T-helper 2 cell treated with Interferon-gamma antibody and Interleukin-4, amounts not matched to agents 100 ng/mL and 5 ng/mL, for 36 hours (primary cell): ENCODE results near the gene MPP4. TPM values are rescaled to one million over a fixed set of nuclear protein-coding genes. Genes with fewer than 3 reads are reported as not detected.
"Not testable (repeated sequence)": the region's sequence is repeated elsewhere in the genome, so short reads cannot be mapped to it uniquely, and the experiment has no call there.

Source experiments
- intact Hi-C: fragments of 100-400 bp; cut with micrococcal nuclease; formaldehyde crosslinking; loops from one replicate; pipeline ENCODE4 v1.15.1; 2023
- total RNA-seq: library from RNA; stranded (reverse); gene quantifications from 2 replicates; pipeline ENCODE4 v1.2.3, GENCODE V29; 2022

MPP4 gene
- total RNA-seq, 1 donor from 2014 or later: not detected

DNA sequence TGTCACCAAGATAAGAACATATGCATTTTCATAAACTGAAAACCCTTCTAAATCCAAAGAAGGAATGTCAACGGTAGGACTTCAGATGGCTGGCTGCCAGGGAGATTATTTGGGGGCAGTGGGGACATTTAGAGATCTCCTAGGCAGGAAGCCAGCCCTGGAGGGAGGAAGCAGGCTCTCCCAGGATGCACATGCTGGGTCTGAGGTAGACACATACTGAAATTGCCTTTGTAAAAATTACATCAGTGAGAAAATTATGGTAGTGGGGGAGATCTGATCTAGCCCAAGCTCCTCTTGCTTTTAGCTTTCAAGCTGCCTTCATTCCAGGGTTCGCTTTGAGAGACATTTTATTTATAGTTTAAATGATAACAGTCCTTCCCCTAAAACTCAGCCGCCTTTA lies 24.1 kb downstream of the MPP4 start:
- intact Hi-C loops: no loop called here

- intact Hi-C loops: no loop called here
These were observed 24.9 kb downstream of the MPP4 start for GRCh38 chr2:201673546-201673945.

DNA sequence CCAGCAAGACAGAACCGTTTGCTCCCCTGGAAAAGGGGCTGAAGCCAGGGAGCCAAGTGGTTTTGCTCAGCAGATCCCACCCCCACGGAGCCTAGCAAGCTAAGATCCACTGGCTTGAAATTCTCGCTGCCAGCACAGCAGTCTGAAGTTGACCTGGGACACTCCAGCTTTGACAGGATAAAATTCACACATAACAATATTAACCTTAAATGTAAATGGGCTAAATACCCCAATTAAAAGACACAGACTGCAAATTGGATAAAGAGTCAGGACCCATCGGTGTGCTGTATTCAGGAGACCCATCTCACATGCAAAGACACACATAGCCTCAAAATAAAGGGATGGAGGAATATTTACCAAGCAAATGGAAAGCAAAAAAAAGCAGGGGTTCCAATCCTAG lies 27.2 kb downstream of the MPP4 start:
- intact Hi-C loops: not testable (repeated sequence)

GRCh38 chr2:201669865-201670264 lies 28.6 kb downstream of the MPP4 start:
- intact Hi-C loops: no loop called here

- intact Hi-C loops: no loop called here
These were observed 30.0 kb downstream of the MPP4 start for GRCh38 chr2:201668402-201668910.

- intact Hi-C loops: no loop called here
These were observed 34.1 kb downstream of the MPP4 start for GRCh38 chr2:201664334-201664733.

DNA sequence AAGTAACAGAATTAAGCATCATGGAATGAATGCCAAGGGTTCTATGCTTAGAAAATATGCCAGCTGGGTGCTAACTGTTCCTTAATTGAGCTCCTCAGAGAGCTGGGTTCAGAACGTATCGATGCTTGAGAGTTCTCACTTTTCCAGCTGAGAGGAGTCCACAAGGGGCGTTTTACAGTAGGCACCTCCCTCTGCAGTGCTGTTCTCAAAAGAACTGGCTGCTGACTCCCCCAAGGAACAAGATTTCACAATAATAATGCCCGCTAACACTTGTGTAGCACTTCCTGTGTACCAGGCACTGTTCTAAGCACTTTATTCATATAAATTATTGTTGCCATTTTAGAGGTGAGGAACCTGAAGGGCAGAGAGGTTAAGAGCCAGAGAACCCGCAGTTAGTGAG lies 37.1 kb downstream of the MPP4 start:
- intact Hi-C loops: no loop called here

DNA sequence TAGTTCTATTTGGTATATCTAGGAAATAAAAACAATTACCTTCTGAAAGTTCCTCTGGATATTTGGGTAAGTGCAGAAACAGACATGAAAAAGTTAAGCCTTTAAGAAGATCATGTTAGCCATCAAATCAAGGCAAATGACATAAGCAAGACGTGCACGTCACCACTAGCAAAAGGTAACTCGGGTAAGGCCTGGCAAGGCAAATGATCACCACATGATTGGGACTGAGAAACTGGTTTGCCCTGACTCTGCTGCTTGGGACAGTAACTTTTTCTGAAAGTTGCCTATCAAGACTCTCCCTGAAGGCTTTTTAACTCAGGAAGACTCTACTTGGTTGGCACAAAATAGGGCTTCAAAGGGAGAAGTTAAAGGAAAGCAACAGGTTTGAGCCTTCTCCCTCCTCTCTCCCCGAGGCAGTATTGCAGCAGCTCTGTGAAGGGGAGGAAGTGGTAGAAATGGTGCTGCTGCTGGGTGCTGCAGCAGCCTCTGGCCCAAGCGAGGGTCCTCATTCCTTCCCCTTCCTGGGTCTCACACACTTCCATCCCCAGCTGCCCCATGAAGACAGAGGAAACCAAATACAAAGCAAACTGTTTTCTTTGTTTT lies 38.0 kb downstream of the MPP4 start:
- intact Hi-C loops: no loop called here

- intact Hi-C loops: no loop called here
These were observed 41.7 kb downstream of the MPP4 start for GRCh38 chr2:201656740-201657139.

- intact Hi-C loops: no loop called here
These were observed 42.3 kb downstream of the MPP4 start for GRCh38 chr2:201656102-201656501.

GRCh38 chr2:201654616-201655384 lies 43.6 kb downstream of the MPP4 start:
- intact Hi-C loops: no loop called here

- intact Hi-C loops: no loop called here
These were observed 45.2 kb downstream of the MPP4 start for GRCh38 chr2:201653221-201653620.

DNA sequence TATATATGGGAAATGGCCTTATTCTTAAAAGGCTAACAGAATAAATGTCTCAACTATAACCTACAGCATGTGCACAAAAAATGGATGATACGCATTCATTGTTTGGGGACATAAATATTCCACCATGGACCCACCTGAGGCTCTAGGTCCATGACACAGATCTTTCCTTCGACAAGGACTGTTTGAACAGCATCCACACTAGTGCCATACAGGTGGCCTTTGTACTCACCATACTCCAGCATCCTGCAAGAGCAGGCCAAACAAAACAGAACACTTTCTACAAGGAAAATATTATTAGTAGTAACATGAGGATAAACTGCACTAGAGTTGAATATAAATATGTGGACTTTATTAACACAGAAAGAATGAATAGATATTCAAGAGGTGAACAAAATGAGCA lies 49.0 kb downstream of the MPP4 start:
- intact Hi-C loops: loop anchor here (10.0 kb wide), 1 partner anchor 1735 kb away; the partner anchor contains the start of gene C2orf69

GRCh38 chr2:201647431-201647830 lies 51.0 kb downstream of the MPP4 start:
- intact Hi-C loops: loop anchor here (10.0 kb wide), 1 partner anchor 1733 kb away; the partner anchor contains the start of gene C2orf69

DNA sequence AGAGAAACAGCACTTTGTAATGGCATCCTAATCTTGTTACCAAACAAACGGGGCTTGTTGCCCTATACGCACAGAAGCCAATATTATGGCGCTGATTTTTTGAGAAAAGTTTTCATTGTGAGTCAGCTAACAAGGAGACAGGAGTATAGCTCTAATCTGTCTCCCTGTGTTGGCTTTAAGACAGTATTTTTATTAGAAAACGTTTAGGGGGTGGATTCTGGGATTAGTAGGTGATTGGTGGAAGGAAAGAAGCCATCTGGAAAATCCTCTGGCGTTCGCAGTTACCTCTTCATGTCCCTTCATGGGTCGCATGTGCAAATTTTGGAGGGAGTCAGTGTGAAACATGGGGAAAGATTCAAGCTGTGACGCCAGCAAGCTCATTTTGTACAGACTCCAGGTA lies 54.4 kb downstream of the MPP4 start:
- intact Hi-C loops: loop anchor here (2.0 to 10.0 kb wide), 3 partner anchors 389 to 1729 kb away; partner anchors contain the start of genes C2orf69, CARF, FZD7 and WDR12

DNA sequence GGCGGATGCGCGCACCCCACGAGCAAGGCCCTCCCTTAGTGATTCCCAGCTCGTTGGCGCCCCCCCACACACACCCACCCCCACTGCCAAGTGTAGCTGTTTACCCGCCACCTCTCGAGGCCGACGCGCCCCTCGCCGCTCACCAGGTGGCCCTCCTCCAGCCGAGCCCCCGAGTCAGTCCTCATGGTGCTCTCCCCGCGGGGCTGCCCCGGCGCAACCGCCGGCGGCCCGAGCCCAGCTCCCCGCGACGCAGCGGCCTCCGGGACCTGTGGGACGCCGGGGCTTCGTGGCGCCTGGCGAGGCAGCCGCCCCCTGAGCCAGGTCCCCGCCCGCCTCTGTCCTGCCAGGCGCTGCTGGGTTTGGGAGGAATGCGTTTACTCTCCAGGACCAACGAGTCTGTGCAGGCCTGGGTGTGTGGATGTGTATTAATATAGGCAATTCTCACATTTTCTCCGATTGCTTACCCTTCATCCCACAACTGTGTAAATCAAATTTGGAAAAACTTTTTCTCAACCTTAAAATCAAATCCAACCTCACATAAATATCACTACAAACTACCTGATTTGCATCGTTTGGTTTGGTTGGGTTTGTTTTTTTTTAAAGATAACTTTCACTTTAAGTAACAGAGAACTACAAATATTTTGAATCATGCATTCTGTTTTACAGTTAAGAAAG lies 55.1 kb downstream of the MPP4 start, which contains the start of gene TMEM237:
TMEM237 (minus strand) TSS at position 288 of the 675 bp plus-strand sequence; CDS start at position 185, 103 bp downstream.
- intact Hi-C loops: loop anchor here (5.0 to 10.0 kb wide), 2 partner anchors 1269 to 1729 kb away; partner anchors contain the start of genes C2orf69, CARF and WDR12

DNA sequence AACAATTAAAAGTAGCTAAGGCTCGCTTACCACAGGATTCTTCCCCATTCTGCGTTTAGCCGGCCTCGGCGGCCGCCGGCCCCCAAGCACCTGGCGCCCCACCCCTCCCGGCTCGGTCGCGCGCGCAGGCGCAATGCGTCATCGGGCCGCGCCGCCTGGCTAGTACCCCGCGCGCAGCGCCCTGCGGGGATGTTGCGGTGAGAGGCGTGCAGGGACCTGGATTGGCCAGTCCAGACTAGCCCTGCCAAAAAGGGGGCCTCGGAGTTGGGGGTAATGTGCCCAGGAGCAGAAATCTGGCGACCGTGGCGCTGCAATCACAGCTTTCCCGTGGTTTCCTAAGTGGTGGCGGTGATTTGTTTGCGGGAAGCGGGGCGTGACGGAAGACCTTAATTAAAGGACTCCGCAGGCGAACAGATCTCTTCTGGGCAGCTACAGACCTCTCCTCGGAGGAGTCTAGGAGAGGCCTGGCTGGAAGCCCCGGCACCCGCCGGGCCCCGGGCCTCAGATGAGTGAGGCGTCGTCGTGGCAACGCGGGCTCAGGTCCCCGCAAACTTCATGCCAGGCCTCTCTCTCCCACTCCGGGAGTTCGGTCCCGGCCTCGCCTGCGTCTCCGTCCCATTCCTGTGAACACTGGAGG lies 55.7 kb downstream of the MPP4 start:
- intact Hi-C loops: loop anchor here (1.0 to 10.0 kb wide), 6 partner anchors 139 to 1728 kb away; partner anchors contain the start of genes C2orf69, CARF, STRADB and TRAK2

GRCh38 chr2:201642086-201642578 lies 56.3 kb downstream of the MPP4 start:
- intact Hi-C loops: loop anchor here (1.0 to 10.0 kb wide), 6 partner anchors 139 to 1727 kb away; partner anchors contain the start of genes C2orf69, CARF, STRADB and TRAK2

DNA sequence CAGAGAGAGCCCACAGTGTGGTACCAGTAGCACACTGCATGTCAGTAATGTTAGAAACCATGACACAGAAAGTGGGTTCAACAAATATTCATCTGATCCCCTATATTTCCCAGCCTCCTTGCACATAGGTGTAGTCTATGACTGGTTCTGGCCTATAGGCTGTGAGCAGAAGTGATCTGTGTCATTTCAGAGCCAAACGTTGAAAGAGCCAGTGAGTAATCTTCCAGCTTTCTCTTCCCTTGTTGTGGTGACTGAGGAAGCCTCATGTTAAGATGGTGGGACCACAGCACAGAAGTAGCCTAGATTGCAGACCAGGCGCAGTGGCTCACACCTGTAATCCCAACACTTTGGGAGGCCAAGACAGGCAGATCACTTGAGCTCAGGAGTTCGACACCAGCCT lies 59.2 kb downstream of the MPP4 start:
- intact Hi-C loops: no loop called here

GRCh38 chr2:201638326-201638725 lies 60.1 kb downstream of the MPP4 start:
- intact Hi-C loops: no loop called here
